Measurements from ENCODE around the gene KCNJ5. TPM values are rescaled to one million over a fixed set of nuclear protein-coding genes. Genes with fewer than 3 reads are reported as not detected.

KCNJ5 gene
- total RNA-seq, 1 experiment from 2014 or later: 0.17 TPM

- TF ChIP-seq REST (IDR thresholded peaks at IDR 0.05; ENCODE audit: low read depth) (no peak), ELF1 (IDR thresholded peaks at IDR 0.05; ENCODE audit: borderline replicate concordance, low read depth) (no peak), CBX3 (IDR thresholded peaks at IDR 0.05; ENCODE audit: low read depth) (peak; percentile 76), TCF7L2 (IDR thresholded peaks at IDR 0.05; ENCODE audit: borderline replicate concordance, extremely low read depth, insufficient read depth, insufficient read length) (no peak), CTCF (IDR thresholded peaks at IDR 0.05 in 2 of 3, conservative IDR thresholded peaks at IDR 0.05 in 1 of 3; ENCODE audit: borderline replicate concordance in 1 of 3, insufficient read depth in 1 of 3, low read depth in 2 of 3, low read length in 2 of 3) (peak; percentile 67 to 98 (median 97)), FOSL1 (IDR thresholded peaks at IDR 0.05; ENCODE audit: low read depth) (no peak), SIN3A (IDR thresholded peaks at IDR 0.05; ENCODE audit: low read depth) (no peak), SP1 (IDR thresholded peaks at IDR 0.05; ENCODE audit: low read depth) (no peak), EZH2phosphoT487 (IDR thresholded peaks at IDR 0.05; ENCODE audit: borderline replicate concordance) (no peak), CEBPB (IDR thresholded peaks at IDR 0.05; ENCODE audit: low read depth) (no peak), SRF (IDR thresholded peaks at IDR 0.05; ENCODE audit: low read depth) (no peak), EGR1 (IDR thresholded peaks at IDR 0.05; ENCODE audit: low read depth) (no peak)
Measured at GRCh38 chr11:128848815-128849455, 42.2 kb upstream of the KCNJ5 start (continued).
